Tibial artery (tissue), 4 donors: ENCODE data around the gene TRPM2.

Source experiments
- DNase-seq, 2 donors: peaks; one replicate each; pipeline ENCODE4 v3.0.0-alpha.2; 2019
- H3K27ac ChIP-seq, 2 donors: fragments of 200-600 bp; sonication (generic) in 1 of 2; 1 replicate in 1 of 2; 2 replicates in 1 of 2; pipeline ENCODE4 v1.5.1; 2018 to 2019; ENCODE audit warnings: mild to moderate bottlenecking in 1 of 2
- H3K27me3 ChIP-seq, 2 donors: fragments of 200-600 bp; sonication (generic) in 1 of 2; one replicate each; pipeline versions ENCODE4 v1.5.1 to v1.6.0; 2016 to 2019
- H3K36me3 ChIP-seq, 3 donors: fragments of 200-600 bp; sonication (generic) in 2 of 3; one replicate each; pipeline ENCODE4 v1.5.1; 2016 to 2019; ENCODE audit warnings: mild to moderate bottlenecking in 2 of 3
- H3K4me1 ChIP-seq, 4 donors: fragments of 200-600 bp; sonication (generic) in 2 of 4; 1 replicate in 3 of 4; 2 replicates in 1 of 4; pipeline ENCODE4 v1.5.1; 2016 to 2019
- H3K4me3 ChIP-seq, 2 donors: fragments of 200-600 bp; sonication (generic) in 1 of 2; 1 replicate in 1 of 2; 2 replicates in 1 of 2; pipeline ENCODE4 v1.5.1; 2018 to 2019; ENCODE audit warnings: mild to moderate bottlenecking in 2 of 2
- H3K9me3 ChIP-seq, 3 donors: fragments of 200-600 bp; sonication (generic) in 1 of 3; one replicate each; pipeline ENCODE4 v1.5.1; 2016 to 2019
- CTCF ChIP-seq, 2 experiments: fragments of 200-600 bp in 1 of 2; fragments of 450-650 bp in 1 of 2; IDR thresholded peaks; one replicate each; pipeline ENCODE4 v1.5.1; 2017 to 2019; ENCODE audit warnings: antibody characterized with exemption in 2 of 2, mild to moderate bottlenecking in 1 of 2, moderate library complexity in 1 of 2
- intact Hi-C: fragments of 100-400 bp; cut with DNase I; formaldehyde crosslinking; loops from one replicate; pipeline ENCODE4 v1.15.0; 2023; ENCODE audit warnings: low total_unique reads

Gene TRPM2

GRCh38 chr21:44326716-44327602 lies 26.5 kb upstream of the TRPM2 start:
- H3K4me3 ChIP-seq: no peak overlapping the region
- no peak for DNase-seq
- H3K4me1 ChIP-seq: no peaks in the 10 kb centered on the region
- no peak overlapping the region for H3K27ac ChIP-seq
- H3K36me3 ChIP-seq: peaks cover 8 to 92% (median 73%) of the 10 kb centered on the region in 3 donors
- no peak for TF ChIP-seq CTCF (IDR thresholded peaks at IDR 0.05)
- intact Hi-C loops: loop anchor here (10.0 kb wide), 1 partner anchor 512 kb away; no protein-coding TSS in a partner anchor
- no peaks in the 10 kb centered on the region for H3K27me3 ChIP-seq
- no peaks in the 10 kb centered on the region for H3K9me3 ChIP-seq

GRCh38 chr21:44327603-44327974 lies 25.8 kb upstream of the TRPM2 start:
- H3K9me3 ChIP-seq: no peaks in the 10 kb centered on the region
- H3K4me3 ChIP-seq: no peak overlapping the region
- intact Hi-C loops: loop anchor here (10.0 kb wide), 1 partner anchor 513 kb away; no protein-coding TSS in a partner anchor
- no peak overlapping the region for H3K27ac ChIP-seq
- H3K36me3 ChIP-seq: peaks cover 8 to 92% (median 73%) of the 10 kb centered on the region in 3 donors
- H3K4me1 ChIP-seq: no peaks in the 10 kb centered on the region
- DNase-seq: no peak
- H3K27me3 ChIP-seq: no peaks in the 10 kb centered on the region
- no peak for TF ChIP-seq CTCF (IDR thresholded peaks at IDR 0.05)

GRCh38 chr21:44328242-44328895 lies 25.1 kb upstream of the TRPM2 start:
- Histone ChIP-seq H3K27ac (no peak overlapping the region), H3K9me3 (no peaks in the 10 kb centered on the region), H3K4me3 (no peak overlapping the region), H3K36me3 (peaks cover 8 to 90% (median 73%) of the 10 kb centered on the region in 3 donors), H3K27me3 (no peaks in the 10 kb centered on the region), H3K4me1 (no peaks in the 10 kb centered on the region)
- intact Hi-C loops: loop anchor here (10.0 kb wide), 1 partner anchor 514 kb away; no protein-coding TSS in a partner anchor
- no peak for DNase-seq
- no peak for TF ChIP-seq CTCF (IDR thresholded peaks at IDR 0.05)

GRCh38 chr21:44329086-44329889 lies 24.1 kb upstream of the TRPM2 start:
- no peak for DNase-seq
- TF ChIP-seq CTCF (IDR thresholded peaks at IDR 0.05): no peak
- H3K4me3 ChIP-seq: no peak overlapping the region
- peaks cover 7 to 80% (median 63%) of the 10 kb centered on the region in 3 donors for H3K36me3 ChIP-seq
- H3K9me3 ChIP-seq: no peaks in the 10 kb centered on the region
- H3K4me1 ChIP-seq: no peaks in the 10 kb centered on the region
- H3K27me3 ChIP-seq: no peaks in the 10 kb centered on the region
- intact Hi-C loops: loop anchor here (10.0 kb wide), 1 partner anchor 514 kb away; no protein-coding TSS in a partner anchor
- H3K27ac ChIP-seq: no peak overlapping the region

GRCh38 chr21:44329971-44330681 lies 23.3 kb upstream of the TRPM2 start:
- Histone ChIP-seq H3K36me3 (peaks cover 0 to 77% (median 60%) of the 10 kb centered on the region in 3 donors), H3K4me3 (no peak overlapping the region), H3K4me1 (no peaks in the 10 kb centered on the region), H3K9me3 (no peaks in the 10 kb centered on the region), H3K27me3 (no peaks in the 10 kb centered on the region), H3K27ac (no peak overlapping the region)
- intact Hi-C loops: loop anchor here (10.0 kb wide), 1 partner anchor 515 kb away; no protein-coding TSS in a partner anchor
- no peak for TF ChIP-seq CTCF (IDR thresholded peaks at IDR 0.05)
- DNase-seq: no peak
